BE2C (cell line): ENCODE data around the gene TSPAN18.

Experiments
- DNase-seq: peaks from one replicate; pipeline ENCODE4 v3.0.0-alpha.2; 2020
- H3K27me3 ChIP-seq: fragments of 250-450 bp; sonication (Bioruptor Pico); 2 replicates; pipeline ENCODE4 v1.5.1; 2020; ENCODE audit warnings: mild to moderate bottlenecking
- H3K36me3 ChIP-seq: fragments of 250-450 bp; sonication (Bioruptor Pico); 2 replicates; pipeline ENCODE4 v1.5.1; 2020; ENCODE audit warnings: mild to moderate bottlenecking
- H3K4me1 ChIP-seq: fragments of 250-450 bp; sonication (Bioruptor Pico); 2 replicates; pipeline ENCODE4 v1.5.1; 2020
- H3K4me3 ChIP-seq: 2 replicates; pipeline ENCODE4 v1.5.1; 2011; ENCODE audit warnings: low read depth, low read length
- H3K9me3 ChIP-seq: fragments of 250-450 bp; sonication (Bioruptor Pico); 2 replicates; pipeline ENCODE4 v1.5.1; 2020
- CTCF ChIP-seq: IDR thresholded peaks from 2 replicates; pipeline ENCODE4 v1.5.1; 2012; ENCODE audit warnings: mild to moderate bottlenecking, low read depth, low read length

Gene TSPAN18

GRCh38 chr11:44766112-44766971, 39.6 kb downstream of the TSPAN18 start:
- no peak for TF ChIP-seq CTCF
- H3K9me3 ChIP-seq: no peaks in the 10 kb centered on the region
- DNase-seq: peak; percentile 76
- H3K36me3 ChIP-seq: no peaks in the 10 kb centered on the region; the same call in 1 of the 2 replicates
- no peak overlapping the region for H3K4me3 ChIP-seq
- no peaks in the 10 kb centered on the region for H3K27me3 ChIP-seq
- H3K4me1 ChIP-seq: peaks cover 24% of the 10 kb centered on the region

GRCh38 chr11:44766972-44767278, 40.2 kb downstream of the TSPAN18 start:
- no peaks in the 10 kb centered on the region for H3K9me3 ChIP-seq
- no peaks in the 10 kb centered on the region; the same call in 1 of the 2 replicates for H3K36me3 ChIP-seq
- DNase-seq: no peak
- no peak overlapping the region for H3K4me3 ChIP-seq
- peaks cover 19% of the 10 kb centered on the region for H3K4me1 ChIP-seq
- TF ChIP-seq CTCF: no peak
- H3K27me3 ChIP-seq: no peaks in the 10 kb centered on the region

DNA sequence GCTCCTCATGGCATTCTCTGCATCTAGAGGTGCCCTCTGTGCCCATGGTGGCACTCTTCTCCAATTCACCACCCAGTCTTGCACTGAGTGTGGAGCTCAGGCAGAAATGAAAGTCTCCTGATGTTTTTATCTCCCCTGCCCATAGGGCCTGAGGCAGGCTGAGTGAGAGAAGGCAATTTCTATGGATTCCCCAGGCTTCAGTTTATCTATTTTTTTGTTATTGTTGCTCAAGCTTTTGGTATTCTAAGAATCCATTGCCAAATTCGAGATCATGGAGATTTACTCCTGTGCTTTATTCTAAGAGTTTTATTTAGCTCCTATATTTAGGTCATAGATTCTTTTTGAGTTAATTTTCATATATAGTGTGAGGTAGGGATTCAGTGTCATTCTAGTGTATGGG, 40.7 kb downstream of the TSPAN18 start:
- H3K4me3 ChIP-seq: no peak overlapping the region
- H3K4me1 ChIP-seq: peaks cover 19% of the 10 kb centered on the region
- no peaks in the 10 kb centered on the region for H3K27me3 ChIP-seq
- H3K9me3 ChIP-seq: no peaks in the 10 kb centered on the region
- no peak for TF ChIP-seq CTCF
- no peaks in the 10 kb centered on the region; the same call in 1 of the 2 replicates for H3K36me3 ChIP-seq
- no peak for DNase-seq

DNA sequence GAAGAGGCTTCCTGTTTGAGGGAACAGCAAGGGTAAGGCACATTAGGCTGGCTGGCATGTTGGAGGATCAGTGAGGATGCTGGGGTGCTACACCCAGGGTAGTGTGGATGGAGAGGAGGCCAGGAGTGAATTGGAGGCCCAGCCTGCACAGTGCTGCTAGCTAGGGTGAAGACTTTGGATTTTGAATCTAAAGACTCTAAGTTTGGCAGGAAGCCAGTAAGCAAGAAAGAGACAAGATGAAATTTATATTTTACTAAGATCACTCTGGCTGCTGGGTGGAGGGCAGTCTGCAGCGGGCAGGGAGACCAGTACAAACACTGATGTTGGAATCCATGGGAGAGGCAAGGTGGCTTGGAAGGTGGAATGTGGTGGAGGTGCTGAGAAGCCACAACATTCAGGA, 43.6 kb downstream of the TSPAN18 start:
- TF ChIP-seq CTCF: no peak
- H3K36me3 ChIP-seq: no peaks in the 10 kb centered on the region; the same call in 1 of the 2 replicates
- no peaks in the 10 kb centered on the region for H3K9me3 ChIP-seq
- H3K27me3 ChIP-seq: no peaks in the 10 kb centered on the region
- peaks cover 28% of the 10 kb centered on the region for H3K4me1 ChIP-seq
- no peak for DNase-seq
- H3K4me3 ChIP-seq: no peak overlapping the region

- no peak for TF ChIP-seq CTCF
- no peak overlapping the region for H3K4me3 ChIP-seq
- no peaks in the 10 kb centered on the region for H3K27me3 ChIP-seq
- H3K36me3 ChIP-seq: no peaks in the 10 kb centered on the region; the same call in 1 of the 2 replicates
- no peak for DNase-seq
- H3K9me3 ChIP-seq: no peaks in the 10 kb centered on the region
- H3K4me1 ChIP-seq: peaks cover 23% of the 10 kb centered on the region
These were observed 44.5 kb downstream of the TSPAN18 start for GRCh38 chr11:44771252-44771734.

DNA sequence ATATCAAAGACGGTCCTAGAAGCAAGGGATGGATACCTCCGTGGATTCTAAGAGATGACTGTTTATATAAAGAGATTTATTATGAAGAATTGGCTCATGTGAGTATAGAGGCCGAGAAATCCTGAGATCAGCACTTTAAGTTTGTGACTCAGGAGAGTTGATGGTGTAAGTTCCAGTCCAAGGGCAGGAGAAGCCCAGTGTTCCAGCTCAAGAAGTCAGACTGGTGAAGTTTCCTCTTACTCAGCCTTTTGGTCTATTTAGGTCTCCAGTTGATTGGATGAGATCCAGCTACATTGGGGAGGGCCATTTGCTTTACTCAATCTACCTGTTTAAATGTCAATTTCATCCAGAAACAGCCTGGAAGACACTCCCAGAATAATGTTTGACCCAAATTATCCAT, 45.1 kb downstream of the TSPAN18 start:
- Histone ChIP-seq H3K4me3 (no peak overlapping the region), H3K4me1 (peaks cover 22% of the 10 kb centered on the region), H3K36me3 (no peaks in the 10 kb centered on the region; the same call in 1 of the 2 replicates), H3K9me3 (no peaks in the 10 kb centered on the region), H3K27me3 (no peaks in the 10 kb centered on the region)
- no peak for TF ChIP-seq CTCF
- no peak for DNase-seq
